Ovary (tissue), 9 donors: ENCODE results near the gene SIPA1L3. TPM values are rescaled to one million over a fixed set of nuclear protein-coding genes. Genes with fewer than 3 reads are reported as not detected.

ENCODE experiments used
- DNase-seq, 5 donors: peaks; one replicate each; pipeline ENCODE4 v3.0.0-alpha.2; 2019 to 2020
- H3K27ac ChIP-seq, 2 donors: fragments of 200-600 bp; one replicate each; pipeline versions ENCODE4 v1.5.1 to v1.8.0; 2019 to 2022
- H3K27me3 ChIP-seq: fragments of 200-600 bp; one replicate; pipeline ENCODE4 v1.8.0; 2022
- H3K36me3 ChIP-seq: fragments of 200-600 bp; sonication (generic); one replicate; pipeline ENCODE4 v1.5.1; 2019
- H3K4me1 ChIP-seq: one replicate; pipeline ENCODE4 v1.8.1; 2013; ENCODE audit warnings: mild to moderate bottlenecking, moderate library complexity; ENCODE audit not compliant: insufficient read depth
- H3K4me3 ChIP-seq: fragments of 200-600 bp; sonication (generic); one replicate; pipeline ENCODE4 v1.5.1; 2017
- H3K9me3 ChIP-seq, 2 donors: fragments of 200-600 bp in 1 of 2; sonication (generic) in 1 of 2; one replicate each; pipeline versions ENCODE4 v1.5.1 to v1.8.1; 2013 to 2019; ENCODE audit warnings: mild to moderate bottlenecking in 1 of 2, moderate library complexity in 1 of 2
- CTCF ChIP-seq, 3 donors: fragments of 450-650 bp in 2 of 3; fragments of 200-600 bp in 1 of 3; IDR thresholded peaks; one replicate each; pipeline versions ENCODE4 v1.5.1 to v1.8.0; 2016 to 2022; ENCODE audit warnings: antibody characterized with exemption in 3 of 3, mild to moderate bottlenecking in 1 of 3
- EP300 ChIP-seq: sonication (generic); formaldehyde crosslinking; IDR thresholded peaks from one replicate; pipeline ENCODE4 v1.6.1; 2017; ENCODE audit warnings: antibody characterized with exemption
- POLR2A ChIP-seq: fragments of 450-650 bp; IDR thresholded peaks from one replicate; pipeline ENCODE4 v1.6.1; 2017; ENCODE audit warnings: antibody characterized with exemption, mild to moderate bottlenecking, moderate library complexity
- WGBS, 3 donors: extraction: QIAGEN DNeasy Blood & Tissue Kit in 1 of 3; methylation state at CpG; one replicate each; pipeline versions ENCODE4 v1.1.5 to v1.1.7; 2013 to 2017; 5-methylcytosine and 5-hydroxymethylcytosine counted together
- intact Hi-C, 4 donors: fragments of 100-400 bp; cut with DNase I; formaldehyde crosslinking; loops; one replicate each; pipeline versions ENCODE4 v1.11.0 to v1.15.1; 2022 to 2023
- polyA plus RNA-seq, 2 donors: library from polyadenylated mRNA; stranded (reverse); fragments of 200-250 nt in 1 of 2; fragments of 350-450 nt in 1 of 2; fragmentation: Illumina TruSeq in 1 of 2; extraction: RNeasy Lipid Tissue Mini Kit (QIAGEN cat#74804) in 1 of 2; gene quantifications; one replicate each; pipeline ENCODE4 v1.2.3, GENCODE V29; 2013 to 2014
- total RNA-seq, 7 donors: library from RNA; depleted of rRNA in 2 of 7; stranded (reverse); fragments of >200 nt in 2 of 7; fragmentation: NEBNext Ultra II Directional in 3 of 7; extraction: Animal tissue kit (Norgen Biotek cat#: 25700) in 3 of 7; gene quantifications; one replicate each; pipeline versions ENCODE4 v1.1.0 to v1.2.4, GENCODE V29; 2016 to 2023
- donor health status: DM: no; HTN: no; CAD: no; lungs with moderate emphysema.
- donor health status: DM: no; HTN: no; CAD: no.
- donor health status: Bipolar disorder and iron deficiency.
- donor health status: DM: yes; HTN: yes; CAD: no.
- donor health status: DM: no; HTN: no; CAD: no.
- donor health status: DM: yes; HTN: yes; CAD: no.

Gene SIPA1L3
- total and polyA plus RNA-seq, 9 donors: 4.5 to 27.9 (median 18.2) TPM

- TF ChIP-seq CTCF (IDR thresholded peaks at IDR 0.05) (no peak), POLR2A (no peak), EP300 (no peak)
- 87 to 91% (median 89%) methylated on average over 7 of the region's 7 CpGs for WGBS, 3 donors
- DNase-seq: no peak
- Histone ChIP-seq H3K36me3 (no peaks in the 10 kb centered on the region), H3K27me3 (no peaks in the 10 kb centered on the region), H3K27ac (no peak overlapping the region), H3K4me3 (no peak overlapping the region), H3K4me1 (no peaks in the 10 kb centered on the region), H3K9me3 (no peaks in the 10 kb centered on the region)
- intact Hi-C loops: no loop called here
Observed at GRCh38 chr19:38015761-38016160, 108.8 kb downstream of the SIPA1L3 start.

GRCh38 chr19:38017401-38018151, 110.6 kb downstream of the SIPA1L3 start:
- intact Hi-C loops: no loop called here
- TF ChIP-seq POLR2A (no peak), CTCF (IDR thresholded peaks at IDR 0.05) (no peak), EP300 (no peak)
- WGBS, 3 donors: 92 to 95% (median 94%) methylated on average over 6 of the region's 6 CpGs
- Histone ChIP-seq H3K36me3 (no peaks in the 10 kb centered on the region), H3K27ac (no peak overlapping the region), H3K27me3 (no peaks in the 10 kb centered on the region), H3K4me3 (no peak overlapping the region), H3K4me1 (no peaks in the 10 kb centered on the region), H3K9me3 (no peaks in the 10 kb centered on the region)
- DNase-seq: no peak

GRCh38 chr19:38018694-38019395, 111.8 kb downstream of the SIPA1L3 start:
- no peaks in the 10 kb centered on the region for H3K4me1 ChIP-seq
- intact Hi-C loops: no loop called here
- no peaks in the 10 kb centered on the region for H3K9me3 ChIP-seq
- TF ChIP-seq EP300 (no peak), POLR2A (no peak), CTCF (IDR thresholded peaks at IDR 0.05) (no peak)
- no peak overlapping the region for H3K4me3 ChIP-seq
- no peaks in the 10 kb centered on the region for H3K36me3 ChIP-seq
- no peak for DNase-seq
- H3K27ac ChIP-seq: no peak overlapping the region
- WGBS, 3 donors: 87 to 94% (median 88%) methylated on average over 5 of the region's 5 CpGs
- H3K27me3 ChIP-seq: no peaks in the 10 kb centered on the region

GRCh38 chr19:38019396-38019724, 112.4 kb downstream of the SIPA1L3 start:
- no peaks in the 10 kb centered on the region for H3K4me1 ChIP-seq
- WGBS, 3 donors: 76 to 93% (median 79%) methylated on average over 2 of the region's 2 CpGs
- TF ChIP-seq EP300 (no peak), CTCF (IDR thresholded peaks at IDR 0.05) (no peak), POLR2A (no peak)
- no peaks in the 10 kb centered on the region for H3K9me3 ChIP-seq
- H3K27me3 ChIP-seq: no peaks in the 10 kb centered on the region
- intact Hi-C loops: no loop called here
- no peak for DNase-seq
- no peak overlapping the region for H3K4me3 ChIP-seq
- no peak overlapping the region for H3K27ac ChIP-seq
- no peaks in the 10 kb centered on the region for H3K36me3 ChIP-seq
